Measurements from ENCODE around the gene IGSF11.

DNA sequence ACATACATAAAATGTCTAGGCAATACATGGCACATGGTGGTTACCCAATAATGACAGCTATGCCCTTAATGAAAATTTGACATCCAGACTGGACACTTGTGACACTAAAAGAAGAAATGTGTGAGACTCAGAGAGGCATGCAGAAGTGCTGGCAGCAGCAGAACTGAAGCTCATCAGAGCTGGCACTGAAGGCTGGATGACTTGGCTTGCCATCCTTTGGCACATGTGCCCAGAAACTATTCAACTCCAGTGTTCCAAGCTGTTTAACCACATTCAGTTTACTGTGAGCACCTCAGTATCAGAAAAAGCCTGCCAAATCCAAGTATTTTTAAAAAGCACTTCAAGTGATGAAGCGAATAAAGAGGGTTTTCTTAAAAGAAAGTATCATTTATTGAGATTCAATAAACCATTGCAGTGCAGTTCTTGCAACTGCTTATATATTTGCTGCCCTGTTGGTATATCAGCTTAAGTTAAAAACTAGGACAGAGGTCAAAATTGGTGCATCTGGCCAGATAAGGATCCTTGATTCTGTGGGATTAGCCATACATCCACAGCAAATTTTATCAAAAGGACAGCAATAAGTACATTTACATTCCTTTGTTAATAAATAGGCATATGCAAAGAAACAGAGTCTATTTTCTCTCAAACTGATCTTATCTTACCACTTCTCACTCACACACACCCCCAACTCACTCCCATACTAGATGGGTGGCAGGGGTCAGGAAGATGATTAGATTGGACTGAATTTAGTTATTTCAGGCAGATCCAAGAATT is 15.8 kb downstream of the IGSF11 start:
- no peak for TF ChIP-seq POLR2A (conservative IDR thresholded peaks at IDR 0.05)
- no peak for TF ChIP-seq ZNF431 (CRISPR knock-in tag; IDR thresholded peaks at IDR 0.05)
- TF ChIP-seq, protein P1, sequence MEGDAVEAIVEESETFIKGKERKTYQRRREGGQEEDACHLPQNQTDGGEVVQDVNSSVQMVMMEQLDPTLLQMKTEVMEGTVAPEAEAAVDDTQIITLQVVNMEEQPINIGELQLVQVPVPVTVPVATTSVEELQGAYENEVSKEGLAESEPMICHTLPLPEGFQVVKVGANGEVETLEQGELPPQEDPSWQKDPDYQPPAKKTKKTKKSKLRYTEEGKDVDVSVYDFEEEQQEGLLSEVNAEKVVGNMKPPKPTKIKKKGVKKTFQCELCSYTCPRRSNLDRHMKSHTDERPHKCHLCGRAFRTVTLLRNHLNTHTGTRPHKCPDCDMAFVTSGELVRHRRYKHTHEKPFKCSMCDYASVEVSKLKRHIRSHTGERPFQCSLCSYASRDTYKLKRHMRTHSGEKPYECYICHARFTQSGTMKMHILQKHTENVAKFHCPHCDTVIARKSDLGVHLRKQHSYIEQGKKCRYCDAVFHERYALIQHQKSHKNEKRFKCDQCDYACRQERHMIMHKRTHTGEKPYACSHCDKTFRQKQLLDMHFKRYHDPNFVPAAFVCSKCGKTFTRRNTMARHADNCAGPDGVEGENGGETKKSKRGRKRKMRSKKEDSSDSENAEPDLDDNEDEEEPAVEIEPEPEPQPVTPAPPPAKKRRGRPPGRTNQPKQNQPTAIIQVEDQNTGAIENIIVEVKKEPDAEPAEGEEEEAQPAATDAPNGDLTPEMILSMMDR (IDR thresholded peaks at IDR 0.05 in 2 of 3, conservative IDR thresholded peaks at IDR 0.05 in 1 of 3; ENCODE audit: insufficient read depth in 2 of 3, low read depth in 1 of 3, low read length in 3 of 3), result no peak
- no peak for TF ChIP-seq ZNF780A (CRISPR knock-in tag; IDR thresholded peaks at IDR 0.05)
- no peak for TF ChIP-seq NELFE (IDR thresholded peaks at IDR 0.05; ENCODE audit: insufficient read depth, insufficient read length)
- no peak for TF ChIP-seq SMAD3 (CRISPR knock-in tag; conservative IDR thresholded peaks at IDR 0.05)
- TF ChIP-seq, protein P2, sequence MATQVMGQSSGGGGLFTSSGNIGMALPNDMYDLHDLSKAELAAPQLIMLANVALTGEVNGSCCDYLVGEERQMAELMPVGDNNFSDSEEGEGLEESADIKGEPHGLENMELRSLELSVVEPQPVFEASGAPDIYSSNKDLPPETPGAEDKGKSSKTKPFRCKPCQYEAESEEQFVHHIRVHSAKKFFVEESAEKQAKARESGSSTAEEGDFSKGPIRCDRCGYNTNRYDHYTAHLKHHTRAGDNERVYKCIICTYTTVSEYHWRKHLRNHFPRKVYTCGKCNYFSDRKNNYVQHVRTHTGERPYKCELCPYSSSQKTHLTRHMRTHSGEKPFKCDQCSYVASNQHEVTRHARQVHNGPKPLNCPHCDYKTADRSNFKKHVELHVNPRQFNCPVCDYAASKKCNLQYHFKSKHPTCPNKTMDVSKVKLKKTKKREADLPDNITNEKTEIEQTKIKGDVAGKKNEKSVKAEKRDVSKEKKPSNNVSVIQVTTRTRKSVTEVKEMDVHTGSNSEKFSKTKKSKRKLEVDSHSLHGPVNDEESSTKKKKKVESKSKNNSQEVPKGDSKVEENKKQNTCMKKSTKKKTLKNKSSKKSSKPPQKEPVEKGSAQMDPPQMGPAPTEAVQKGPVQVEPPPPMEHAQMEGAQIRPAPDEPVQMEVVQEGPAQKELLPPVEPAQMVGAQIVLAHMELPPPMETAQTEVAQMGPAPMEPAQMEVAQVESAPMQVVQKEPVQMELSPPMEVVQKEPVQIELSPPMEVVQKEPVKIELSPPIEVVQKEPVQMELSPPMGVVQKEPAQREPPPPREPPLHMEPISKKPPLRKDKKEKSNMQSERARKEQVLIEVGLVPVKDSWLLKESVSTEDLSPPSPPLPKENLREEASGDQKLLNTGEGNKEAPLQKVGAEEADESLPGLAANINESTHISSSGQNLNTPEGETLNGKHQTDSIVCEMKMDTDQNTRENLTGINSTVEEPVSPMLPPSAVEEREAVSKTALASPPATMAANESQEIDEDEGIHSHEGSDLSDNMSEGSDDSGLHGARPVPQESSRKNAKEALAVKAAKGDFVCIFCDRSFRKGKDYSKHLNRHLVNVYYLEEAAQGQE (IDR thresholded peaks at IDR 0.05; ENCODE audit: borderline replicate concordance), result no peak
- TF ChIP-seq, protein P2 (CRISPR knock-in tag; IDR thresholded peaks at IDR 0.05; ENCODE audit: low read depth), result no peak
- no peak for TF ChIP-seq NCOA6 (IDR thresholded peaks at IDR 0.05)
- no peak for TF ChIP-seq EP300 (IDR thresholded peaks at IDR 0.05; ENCODE audit: low read length)
- no peak for TF ChIP-seq HNRNPLL (IDR thresholded peaks at IDR 0.05; ENCODE audit: low read depth, low read length, poor library complexity, severe bottlenecking)
- no peak for TF ChIP-seq TCF3 (CRISPR knock-in tag; IDR thresholded peaks at IDR 0.05)
